ENCODE data around the gene TMOD3.

Gene TMOD3

DNA sequence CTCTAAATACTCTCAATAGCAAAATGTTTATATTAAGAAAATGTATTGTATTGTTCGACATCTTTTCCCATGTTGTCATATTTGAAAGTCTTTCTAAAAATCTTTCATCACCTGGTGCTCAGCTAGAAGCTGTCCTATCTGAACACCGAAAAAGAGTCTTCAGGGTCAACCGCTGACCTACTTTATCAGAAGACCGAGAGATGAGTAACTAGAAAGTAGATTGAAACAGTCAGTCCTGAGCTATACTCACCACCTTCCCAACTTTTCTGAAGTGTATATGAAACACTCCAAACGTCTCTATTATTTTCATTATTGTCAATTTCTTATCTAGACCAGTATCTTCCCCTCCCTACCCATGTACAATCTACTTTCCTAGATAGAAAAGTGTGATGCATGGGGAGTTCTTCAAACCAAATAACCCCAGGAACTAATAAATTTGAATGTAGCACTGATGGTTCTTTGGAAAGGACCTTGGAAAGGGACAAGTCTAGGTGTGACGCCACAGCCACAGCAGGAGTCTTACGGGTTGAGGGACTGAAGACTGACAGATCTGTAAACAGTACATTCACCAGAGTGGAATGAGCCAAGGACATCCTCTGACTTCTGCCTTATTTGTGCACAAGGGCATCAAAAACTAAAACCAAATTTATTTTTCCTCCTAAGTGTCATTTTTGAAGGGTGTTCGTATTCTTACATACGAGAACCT is 58.6 kb downstream of the TMOD3 start:
- Histone ChIP-seq H3K4me3 (no peak overlapping the region), H3K27ac (no peak overlapping the region)

DNA sequence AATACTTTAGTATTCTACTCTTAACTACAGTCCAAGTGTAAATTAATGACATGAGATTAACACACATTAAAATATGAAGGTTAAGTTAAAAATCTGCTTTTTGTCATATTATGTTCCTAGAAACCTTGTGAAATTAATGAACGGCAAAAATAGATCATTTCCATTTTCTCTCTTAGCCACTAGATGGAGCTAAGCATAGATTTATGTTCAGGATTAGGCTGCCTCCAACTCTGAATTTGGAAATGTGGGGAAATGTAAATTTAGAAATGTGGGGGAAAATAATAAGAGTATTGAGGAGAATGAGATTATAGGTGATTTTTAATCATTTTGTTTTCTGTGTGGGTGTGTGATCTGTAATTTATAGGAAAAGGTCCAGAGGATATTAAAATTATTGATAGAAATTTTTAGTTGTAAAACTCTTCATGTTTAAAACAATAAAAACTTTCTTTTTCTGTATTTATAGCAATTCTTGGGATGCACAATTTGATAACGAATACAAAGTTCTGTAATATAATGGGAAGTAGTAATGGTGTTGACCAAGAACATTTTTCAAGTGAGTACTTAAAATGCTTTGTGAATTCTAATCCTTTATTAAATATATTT is 59.2 kb downstream of the TMOD3 start:
- H3K27ac ChIP-seq, result no peak overlapping the region
- no peak overlapping the region for H3K4me3 ChIP-seq

DNA sequence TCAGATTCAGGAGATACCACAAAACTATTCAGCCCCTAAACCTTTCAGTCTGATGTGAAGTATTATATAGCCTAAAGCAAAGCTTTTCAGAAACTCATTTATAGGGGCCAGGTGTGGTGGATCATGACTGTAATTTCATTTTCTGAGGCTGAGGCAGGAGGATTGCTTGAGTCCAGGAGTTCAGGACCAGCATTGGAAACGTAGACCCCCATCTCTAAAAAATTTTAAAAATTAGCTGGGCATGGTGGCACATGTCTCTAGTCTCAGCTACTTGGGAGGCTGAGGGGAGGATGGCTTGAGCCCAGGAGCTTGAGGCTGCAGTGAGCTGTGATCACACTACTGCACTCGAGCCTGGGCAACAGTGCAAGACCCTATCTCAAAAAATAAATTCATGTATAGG is 60.0 kb downstream of the TMOD3 start:
- no peak overlapping the region for H3K4me3 ChIP-seq
- H3K27ac ChIP-seq, result no peak overlapping the region

DNA sequence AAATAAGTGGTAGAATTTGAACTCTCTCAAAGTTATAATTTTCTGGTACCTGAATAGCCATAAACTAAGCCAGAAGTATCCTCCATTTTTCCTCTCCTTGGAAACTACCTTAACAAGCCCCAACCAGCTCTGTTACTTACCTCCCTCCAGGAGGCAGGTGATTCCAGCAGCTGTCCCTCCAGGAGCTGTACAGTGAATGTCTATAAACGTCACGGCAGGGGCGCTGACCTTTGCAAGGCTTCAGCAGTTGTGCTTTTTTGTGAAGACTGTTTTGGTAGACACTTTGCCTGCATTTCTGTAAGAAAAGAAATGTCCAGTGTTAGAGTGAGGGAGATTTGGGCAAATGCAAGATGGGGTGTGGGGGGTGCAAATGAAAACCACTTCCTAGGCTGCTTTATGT is 75.0 kb downstream of the TMOD3 start:
- H3K4me3 ChIP-seq, result no peak overlapping the region
- no peak overlapping the region for H3K27ac ChIP-seq

DNA sequence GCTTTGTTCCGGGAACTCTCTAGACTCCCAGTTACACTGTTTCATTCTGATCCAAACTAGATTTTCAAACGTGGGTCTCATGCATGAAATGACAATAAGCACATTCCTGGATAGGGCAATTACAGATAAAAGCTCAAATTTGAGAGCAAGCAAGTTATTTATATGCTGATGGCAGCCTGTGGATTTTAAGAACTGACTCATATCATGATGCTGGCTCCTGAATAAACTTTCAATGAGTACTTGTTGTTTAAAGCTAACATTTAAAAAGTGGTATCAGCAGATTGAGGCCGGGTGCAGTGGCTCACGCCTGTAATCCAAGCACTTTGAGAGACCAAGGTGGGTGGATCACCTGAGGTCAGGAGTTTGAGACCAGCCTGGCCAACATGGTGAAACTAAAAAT is 75.5 kb downstream of the TMOD3 start:
- H3K27ac ChIP-seq, result no peak overlapping the region
- no peak overlapping the region for H3K4me3 ChIP-seq

DNA sequence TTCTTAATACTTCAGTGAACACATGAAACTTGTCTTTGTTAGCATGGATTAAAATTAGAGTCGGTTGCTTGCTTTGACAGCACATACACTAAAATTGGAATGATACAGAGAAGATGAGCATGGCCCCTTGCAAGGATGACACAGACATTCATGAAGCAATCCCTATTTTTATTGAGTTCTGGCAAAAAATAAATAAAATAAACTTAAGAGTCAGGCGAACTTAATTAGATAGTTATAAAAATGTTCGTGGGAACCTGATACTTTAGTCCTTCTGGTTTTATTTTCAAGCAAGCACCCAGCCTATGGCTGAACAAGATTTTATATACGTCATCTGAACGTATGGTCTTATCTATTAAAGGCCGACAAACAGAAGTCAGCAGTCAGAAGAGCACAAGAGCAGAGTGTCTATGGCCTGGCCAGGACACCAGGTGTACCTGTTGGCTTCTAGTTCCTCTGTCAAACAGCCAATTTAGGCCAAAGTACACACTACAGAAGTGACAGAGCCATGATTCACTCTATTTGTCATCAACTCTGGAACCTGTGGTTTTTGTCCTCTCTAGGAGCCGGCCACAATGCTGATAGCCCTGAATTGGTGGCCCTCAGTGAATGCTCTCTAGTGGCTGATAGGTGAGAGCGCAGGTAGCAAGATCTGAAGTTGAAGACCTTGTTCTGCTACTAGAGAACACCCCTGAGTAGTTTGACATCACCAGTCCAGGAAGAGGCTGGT is 77.8 kb downstream of the TMOD3 start:
- H3K27ac ChIP-seq, result peak overlapping the region in 1 of 21 experiments; percentile 10
- no peak overlapping the region for H3K4me3 ChIP-seq

DNA sequence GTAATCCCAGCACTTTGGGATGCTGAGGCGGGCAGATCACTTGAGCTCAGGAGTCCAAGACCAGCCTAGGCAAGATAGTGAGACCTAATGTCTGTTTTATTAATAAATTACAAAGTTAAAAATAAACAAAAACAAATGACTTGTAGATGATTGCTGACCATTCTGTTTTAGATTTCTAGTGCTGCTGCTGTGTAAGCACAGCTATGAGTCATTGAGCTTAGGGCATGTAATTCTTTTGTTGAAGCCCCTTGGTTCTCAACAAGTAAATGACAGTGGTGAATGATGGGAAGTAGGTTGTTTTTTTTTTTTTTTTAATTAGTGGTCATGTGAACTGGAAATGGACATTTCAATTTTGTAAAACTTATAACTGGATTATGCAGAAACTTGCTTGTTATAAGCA is 78.9 kb downstream of the TMOD3 start:
- Histone ChIP-seq H3K27ac (no peak overlapping the region), H3K4me3 (no peak overlapping the region)

DNA sequence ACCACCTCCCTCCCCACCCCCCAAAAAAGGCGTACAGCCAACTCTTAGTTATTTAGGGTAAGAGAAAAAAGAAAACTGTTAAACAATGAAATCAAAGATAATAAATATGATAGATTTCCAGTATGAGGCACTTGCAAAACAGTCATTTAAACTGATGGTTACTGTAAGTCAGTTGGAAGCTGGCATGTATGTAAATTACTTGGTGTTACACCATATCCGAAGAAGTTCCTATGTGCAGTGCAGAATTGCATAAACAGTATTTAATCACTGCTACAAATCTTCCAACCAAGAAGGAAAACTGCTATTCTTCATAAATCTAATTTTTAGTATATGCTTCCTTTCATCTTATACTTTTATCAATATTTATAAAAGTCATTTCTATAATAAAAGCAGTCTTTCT is 80.1 kb downstream of the TMOD3 start:
- Histone ChIP-seq H3K4me3 (no peak overlapping the region), H3K27ac (no peak overlapping the region)

DNA sequence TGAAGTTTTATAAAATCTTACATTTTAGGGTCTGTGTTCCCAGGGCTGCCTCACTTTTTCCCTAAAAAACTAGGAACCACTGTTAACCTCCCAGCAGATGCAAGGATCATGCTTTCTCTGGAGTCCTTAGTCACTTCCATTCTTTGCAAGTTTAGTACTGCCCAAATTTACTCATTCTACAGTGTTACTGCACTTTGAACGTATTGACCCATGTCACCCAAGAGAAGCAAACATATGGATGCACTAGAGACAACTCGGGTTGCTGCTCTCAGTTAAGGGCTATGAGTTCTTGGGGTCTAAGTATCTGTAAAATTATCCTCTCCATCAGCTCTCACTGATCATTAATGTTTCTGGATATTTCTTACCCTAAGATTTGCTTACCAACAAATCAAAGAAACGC is 83.1 kb downstream of the TMOD3 start:
- H3K4me3 ChIP-seq, result no peak overlapping the region

DNA sequence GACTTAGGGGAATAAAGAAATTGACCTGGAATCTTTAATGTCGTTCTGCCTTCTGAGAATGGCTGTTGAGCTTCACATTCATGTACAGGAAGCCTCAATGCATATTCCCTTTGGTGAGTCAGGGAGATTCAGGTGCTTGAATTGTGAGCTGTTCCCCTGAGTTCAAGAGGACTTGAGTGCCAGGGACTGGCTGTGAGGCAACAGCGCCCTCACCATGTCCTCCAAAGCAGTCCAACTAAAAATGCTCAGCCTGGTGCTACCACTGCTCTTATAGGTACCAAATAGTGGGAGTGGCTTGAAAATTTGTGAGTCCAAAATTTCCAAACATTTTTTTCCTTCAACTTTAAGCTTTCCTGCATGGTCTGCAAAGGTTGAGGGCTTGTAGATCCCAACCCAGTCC is 88.0 kb downstream of the TMOD3 start:
- no peak overlapping the region for H3K4me3 ChIP-seq
- no peak overlapping the region for H3K27ac ChIP-seq

More for the DNA sequence above, 83.1 kb downstream of the TMOD3 start:
- H3K27ac ChIP-seq, result no peak overlapping the region

DNA sequence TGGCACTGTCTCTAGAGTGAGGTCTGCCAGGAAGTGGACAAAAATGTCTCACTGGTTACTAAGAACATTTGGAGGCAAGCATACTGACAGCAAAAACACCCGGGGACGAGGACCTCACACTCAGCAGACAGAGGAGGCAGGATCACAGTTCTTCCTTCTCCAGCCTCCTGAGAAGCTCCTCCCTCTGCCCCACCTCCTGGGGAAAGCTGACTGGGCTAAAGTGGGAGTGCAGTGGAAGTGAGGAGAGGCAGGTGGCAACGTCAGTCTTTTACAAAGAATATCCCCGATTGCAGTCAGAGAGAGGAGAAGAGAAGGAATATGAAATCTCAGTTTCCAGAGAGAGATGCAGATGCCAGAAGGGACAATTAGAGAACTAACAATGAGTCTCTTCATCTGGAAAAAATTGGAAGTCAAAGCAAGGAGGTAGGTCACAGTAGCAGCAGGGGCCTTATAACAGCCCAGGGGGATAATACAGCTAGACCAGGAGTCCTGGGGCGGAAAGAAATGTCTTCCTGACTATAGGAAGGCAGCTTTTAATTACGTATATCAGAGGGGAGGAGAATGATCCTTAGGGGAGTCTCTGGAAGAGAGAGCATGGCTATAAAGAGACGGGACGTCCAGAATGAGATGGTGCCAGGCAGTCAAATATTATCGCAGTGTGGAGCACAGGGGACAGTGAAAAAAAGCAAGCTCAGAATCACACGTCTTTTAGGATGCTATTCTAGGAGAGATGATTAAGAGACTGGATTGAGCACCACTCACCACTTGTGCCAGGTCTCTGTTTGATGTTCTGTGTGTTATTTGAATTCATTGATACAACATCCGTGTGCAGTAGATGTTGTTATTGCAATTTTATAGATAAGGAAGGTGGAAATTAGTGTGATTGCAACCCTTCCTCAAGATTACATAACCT is 95.0 kb downstream of the TMOD3 start:
- Histone ChIP-seq H3K4me3 (no peak overlapping the region), H3K27ac (no peak overlapping the region)

DNA sequence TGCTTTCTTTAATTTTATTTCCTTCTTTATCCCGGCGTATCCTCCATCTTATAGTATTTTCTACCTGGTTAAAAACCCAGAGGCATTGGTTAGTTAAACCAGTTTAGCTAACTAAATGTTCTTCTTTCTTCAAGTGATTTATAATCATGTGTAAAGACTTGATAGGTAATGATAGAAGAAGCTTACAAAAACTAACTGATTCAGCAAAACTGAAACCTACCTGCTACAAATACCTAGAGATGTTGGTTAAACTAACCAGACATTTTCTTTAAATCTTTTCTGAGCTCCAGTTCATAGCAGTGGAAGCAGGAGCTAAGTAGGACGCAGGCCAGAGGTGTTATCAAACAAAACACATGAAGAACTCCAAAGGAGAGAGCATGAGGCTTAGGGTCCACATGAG is 97.4 kb downstream of the TMOD3 start:
- Histone ChIP-seq H3K27ac (no peak overlapping the region), H3K4me3 (no peak overlapping the region)

DNA sequence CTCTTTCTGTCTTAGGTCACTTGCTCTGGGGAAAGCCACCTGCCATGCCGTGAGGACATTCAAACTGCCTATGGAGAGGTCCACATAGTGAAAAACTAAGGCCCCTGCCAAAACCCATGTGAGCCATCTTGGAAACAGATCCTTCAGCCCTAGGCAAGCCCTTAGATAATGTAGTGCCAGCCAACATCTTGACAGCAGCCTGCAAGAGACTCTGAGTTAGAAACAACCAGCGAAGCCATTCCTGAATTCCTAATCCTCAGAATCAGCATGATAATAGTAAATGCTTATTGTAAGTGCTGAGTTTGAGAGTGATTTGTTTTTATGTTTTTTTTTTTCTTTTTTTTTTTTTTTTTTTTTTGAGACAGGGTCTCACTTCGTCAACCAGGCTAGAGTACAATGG is 101.6 kb downstream of the TMOD3 start:
- Histone ChIP-seq H3K27ac (no peak overlapping the region), H3K4me3 (no peak overlapping the region)

DNA sequence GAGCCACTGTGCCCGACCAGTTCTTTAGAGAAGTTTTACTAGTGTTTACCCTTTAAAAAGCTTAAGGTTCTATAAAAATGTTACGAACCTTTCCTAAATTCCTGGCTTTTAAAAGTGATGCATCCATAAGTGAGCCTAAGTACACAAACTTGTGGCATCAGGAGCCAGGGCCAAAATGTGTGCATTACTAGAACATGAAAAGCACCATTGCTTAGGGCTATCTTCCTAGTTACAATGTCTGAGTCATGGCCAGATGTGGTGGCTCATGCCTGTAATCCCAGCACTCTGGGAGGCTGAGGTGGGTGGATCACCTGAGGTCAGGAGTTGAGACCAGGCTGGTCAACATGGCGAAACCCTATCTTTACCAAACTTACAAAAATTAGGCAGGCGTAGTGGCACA is 102.2 kb downstream of the TMOD3 start:
- H3K27ac ChIP-seq, result no peak overlapping the region
- no peak overlapping the region for H3K4me3 ChIP-seq

DNA sequence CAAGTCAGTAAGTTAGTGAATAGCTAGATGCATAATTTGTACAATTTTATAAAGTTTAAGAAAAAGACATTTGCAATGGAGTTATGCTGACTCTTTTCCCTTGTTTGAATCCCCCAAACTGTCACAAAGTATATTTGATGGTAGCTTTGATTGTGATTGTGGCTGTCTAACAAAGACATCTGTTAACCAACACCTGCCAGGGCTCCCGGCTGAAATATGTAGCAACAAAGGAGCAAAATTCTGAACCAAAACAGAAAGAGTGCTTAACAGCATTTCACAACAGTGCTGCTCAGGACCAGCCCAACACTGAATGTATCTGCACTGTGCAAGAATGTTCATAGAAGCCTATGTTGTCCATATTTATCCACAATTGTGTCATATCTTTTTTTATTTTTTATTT is 102.7 kb downstream of the TMOD3 start:
- no peak overlapping the region for H3K4me3 ChIP-seq
- H3K27ac ChIP-seq, result no peak overlapping the region

DNA sequence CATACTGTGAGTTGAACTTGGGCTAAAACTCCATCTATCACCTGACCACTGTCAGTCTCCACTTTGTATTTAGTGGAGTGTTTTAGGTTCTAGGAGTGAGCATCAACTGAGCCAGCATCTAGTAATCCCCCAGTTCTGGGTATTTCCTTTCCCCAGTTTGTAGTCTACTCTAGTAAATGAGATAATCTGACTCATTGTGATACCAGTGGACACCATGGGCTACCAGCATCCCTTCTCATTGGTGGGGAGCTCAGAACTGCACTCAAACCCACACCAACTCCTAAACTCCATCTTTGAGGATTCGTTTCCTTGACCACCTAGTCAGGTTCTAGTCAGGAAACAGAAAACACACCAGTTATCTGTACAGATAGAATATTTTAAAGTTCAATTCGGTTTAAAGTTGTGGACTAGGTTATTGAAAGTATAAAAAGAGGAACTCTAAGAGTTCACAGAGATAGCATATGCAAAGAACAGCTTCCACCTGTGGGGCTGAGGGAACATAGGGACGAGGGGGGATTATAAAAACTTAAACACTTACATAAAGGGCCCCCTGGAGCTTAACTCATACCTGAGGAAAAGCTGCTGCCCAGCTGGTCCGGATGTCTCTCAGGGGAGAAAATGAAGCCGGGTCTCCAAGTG is 106.1 kb downstream of the TMOD3 start:
- H3K4me3 ChIP-seq, result no peak overlapping the region
- no peak overlapping the region for H3K27ac ChIP-seq

DNA sequence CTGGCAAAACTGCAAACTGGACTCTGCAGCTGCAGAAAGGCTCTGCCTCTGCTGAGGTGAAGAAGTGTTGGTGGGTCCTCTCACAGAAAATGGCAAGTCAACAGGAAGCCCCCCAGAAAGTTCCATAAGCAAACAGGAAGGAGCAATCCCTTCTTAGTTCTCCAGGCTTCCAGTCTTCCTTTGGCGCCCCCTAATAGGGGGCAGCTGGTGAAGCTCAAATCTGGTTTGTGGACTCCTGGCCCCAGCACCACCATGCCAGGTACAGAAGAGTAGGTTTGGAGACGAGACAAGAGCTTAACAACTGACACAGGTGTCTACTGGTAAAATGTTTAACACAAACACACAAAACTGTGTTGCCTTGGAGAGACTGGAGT is 106.6 kb downstream of the TMOD3 start:
- Histone ChIP-seq H3K4me3 (no peak overlapping the region), H3K27ac (no peak overlapping the region)

DNA sequence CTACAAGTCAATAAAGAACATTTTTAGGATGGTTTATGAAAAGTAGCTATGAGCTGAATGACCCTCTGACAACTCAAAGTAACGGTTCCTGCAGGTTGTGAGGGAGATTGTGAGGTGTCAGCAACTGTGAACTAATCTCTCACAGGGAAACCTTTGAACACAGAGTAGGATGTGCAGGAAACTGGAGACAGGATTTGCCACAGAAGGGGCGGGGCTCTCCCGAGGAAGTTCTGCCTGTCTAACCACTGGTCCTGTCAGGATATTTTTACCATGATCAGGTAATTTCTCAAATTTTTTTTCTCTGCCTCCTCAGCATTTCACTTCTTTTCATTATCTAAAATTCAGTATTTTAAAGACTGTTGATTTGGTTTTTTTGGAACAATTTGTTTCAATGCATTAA is 108.8 kb downstream of the TMOD3 start:
- H3K27ac ChIP-seq, result no peak overlapping the region
- no peak overlapping the region for H3K4me3 ChIP-seq

DNA sequence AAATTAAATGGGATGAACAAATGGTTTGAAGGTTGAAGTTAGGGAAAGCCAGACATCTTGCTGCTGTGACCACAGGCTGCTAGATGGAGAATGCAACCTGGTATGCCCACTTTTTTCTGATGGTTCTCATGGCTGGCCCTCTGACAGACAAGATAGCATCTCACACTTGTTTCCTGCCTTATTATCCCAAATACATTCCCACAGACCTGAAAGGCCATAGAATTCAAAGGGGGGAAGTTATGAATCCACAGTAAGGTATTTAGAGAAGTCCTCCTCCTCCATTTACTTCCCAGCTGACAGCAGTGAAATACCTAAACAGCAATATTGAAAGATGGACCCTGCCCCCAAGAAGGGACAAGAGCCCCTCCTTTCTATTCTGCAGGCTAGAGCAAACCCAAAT is 109.8 kb downstream of the TMOD3 start:
- Histone ChIP-seq H3K27ac (no peak overlapping the region), H3K4me3 (no peak overlapping the region)

DNA sequence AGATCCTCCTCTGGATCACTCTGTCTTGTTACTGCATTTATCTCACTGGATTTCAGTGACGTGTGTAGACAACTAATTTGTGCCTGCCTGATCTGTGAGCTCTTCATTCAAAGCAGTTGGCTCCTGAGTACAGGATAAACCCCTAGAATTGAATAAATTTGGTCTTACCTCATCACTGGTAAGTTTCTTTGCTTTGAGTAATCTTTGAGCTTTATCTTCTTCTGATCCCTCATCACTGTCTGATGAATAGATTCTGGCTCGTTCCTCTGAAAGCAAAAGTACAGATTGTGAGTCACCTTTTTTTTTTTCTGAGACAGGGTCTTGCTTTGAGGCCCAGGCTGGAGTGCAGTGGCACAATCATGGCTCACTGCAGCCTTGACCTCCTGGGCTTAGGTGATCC is 117.7 kb downstream of the TMOD3 start:
- Histone ChIP-seq H3K27ac (no peak overlapping the region), H3K4me3 (no peak overlapping the region)

Data from skin epidermis (tissue), 12 donors.